Measurements from ENCODE around the gene SLC46A2.

SLC46A2 gene

DNA sequence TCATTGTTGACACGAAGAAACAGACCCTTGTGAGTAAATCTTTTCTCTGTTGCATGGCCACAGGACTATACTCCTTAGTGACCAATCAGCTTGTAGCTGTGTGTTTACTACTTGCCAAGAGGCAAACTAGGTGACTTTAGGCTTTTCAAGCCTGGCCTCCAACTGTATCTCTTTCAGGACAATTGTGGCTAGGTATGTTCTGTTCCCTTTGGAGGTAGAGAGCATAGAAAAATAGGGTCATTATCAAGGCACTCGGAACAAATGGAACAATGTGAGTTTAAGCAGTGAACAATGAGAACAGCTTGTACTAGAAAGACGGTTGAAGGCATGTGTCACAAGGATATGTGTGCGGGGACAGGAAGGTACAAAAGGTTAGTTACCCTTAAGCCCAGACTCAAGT lies 48.1 kb downstream of the SLC46A2 start:
- TF ChIP-seq HDGF (IDR thresholded peaks at IDR 0.05; ENCODE audit: borderline replicate concordance) (no peak), FOXM1 (IDR thresholded peaks at IDR 0.05; ENCODE audit: borderline replicate concordance) (no peak), ELF4 (IDR thresholded peaks at IDR 0.05) (no peak), FOXA1 (IDR thresholded peaks at IDR 0.05) (no peak), BHLHE40 (IDR thresholded peaks at IDR 0.05; ENCODE audit: borderline replicate concordance) (no peak), CTBP1 (IDR thresholded peaks at IDR 0.05; ENCODE audit: borderline replicate concordance) (no peak), NFRKB (IDR thresholded peaks at IDR 0.05) (no peak)
- TF ChIP-seq, protein P1, sequence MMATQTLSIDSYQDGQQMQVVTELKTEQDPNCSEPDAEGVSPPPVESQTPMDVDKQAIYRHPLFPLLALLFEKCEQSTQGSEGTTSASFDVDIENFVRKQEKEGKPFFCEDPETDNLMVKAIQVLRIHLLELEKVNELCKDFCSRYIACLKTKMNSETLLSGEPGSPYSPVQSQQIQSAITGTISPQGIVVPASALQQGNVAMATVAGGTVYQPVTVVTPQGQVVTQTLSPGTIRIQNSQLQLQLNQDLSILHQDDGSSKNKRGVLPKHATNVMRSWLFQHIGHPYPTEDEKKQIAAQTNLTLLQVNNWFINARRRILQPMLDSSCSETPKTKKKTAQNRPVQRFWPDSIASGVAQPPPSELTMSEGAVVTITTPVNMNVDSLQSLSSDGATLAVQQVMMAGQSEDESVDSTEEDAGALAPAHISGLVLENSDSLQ (IDR thresholded peaks at IDR 0.05) = no peak
- ChIA-PET CTCF (interaction anchor here (1.1 kb wide), 1 partner anchor 60 kb away, joined by 3 read pairs; no protein-coding TSS in a partner anchor), POLR2A (no interaction called here)
- DNase-seq (ENCODE audit: extremely low spot score) = no peak

DNA sequence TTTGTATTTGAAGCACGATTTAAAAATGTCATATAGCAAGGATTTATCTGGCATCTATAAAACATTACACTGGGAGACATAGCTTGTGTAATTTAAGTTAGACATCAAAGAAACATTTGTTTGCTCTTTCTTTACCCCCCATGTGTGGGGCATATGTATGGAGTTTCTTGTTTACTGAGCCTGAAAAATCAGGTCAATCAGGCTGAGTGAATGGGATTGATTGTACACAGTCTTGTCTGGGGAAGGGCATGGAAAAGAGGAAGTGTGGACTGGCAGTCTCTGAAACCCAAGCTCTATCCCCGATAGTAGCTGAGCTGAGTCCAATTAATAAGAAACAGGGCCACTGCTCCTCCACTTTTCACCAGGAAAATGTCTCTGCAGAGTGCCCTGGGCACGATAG lies 49.4 kb downstream of the SLC46A2 start:
- no peak for DNase-seq (ENCODE audit: extremely low spot score)
- ChIA-PET POLR2A (no interaction called here), CTCF (interaction anchor here (0.5 kb wide), 1 partner anchor 873 kb away, joined by 3 read pairs; no protein-coding TSS in a partner anchor)
- TF ChIP-seq HDGF (IDR thresholded peaks at IDR 0.05; ENCODE audit: borderline replicate concordance) (no peak), L3MBTL2 (conservative IDR thresholded peaks at IDR 0.05) (no peak), BHLHE40 (IDR thresholded peaks at IDR 0.05; ENCODE audit: borderline replicate concordance) (no peak), SP1 (IDR thresholded peaks at IDR 0.05) (no peak), LEF1 (IDR thresholded peaks at IDR 0.05; ENCODE audit: borderline replicate concordance) (no peak), NFRKB (IDR thresholded peaks at IDR 0.05) (no peak), ARNT (IDR thresholded peaks at IDR 0.05) (no peak), CTBP1 (IDR thresholded peaks at IDR 0.05; ENCODE audit: borderline replicate concordance) (no peak), ELF4 (IDR thresholded peaks at IDR 0.05) (no peak), FOXK2 (IDR thresholded peaks at IDR 0.05) (no peak), ZNF384 (IDR thresholded peaks at IDR 0.05) (no peak), FOXM1 (IDR thresholded peaks at IDR 0.05; ENCODE audit: borderline replicate concordance) (no peak), SUZ12 (IDR thresholded peaks at IDR 0.05) (no peak), FOXA1 (IDR thresholded peaks at IDR 0.05) (no peak), TARDBP (IDR thresholded peaks at IDR 0.05) (no peak)
- TF ChIP-seq, protein P1 (IDR thresholded peaks at IDR 0.05) = no peak

DNA sequence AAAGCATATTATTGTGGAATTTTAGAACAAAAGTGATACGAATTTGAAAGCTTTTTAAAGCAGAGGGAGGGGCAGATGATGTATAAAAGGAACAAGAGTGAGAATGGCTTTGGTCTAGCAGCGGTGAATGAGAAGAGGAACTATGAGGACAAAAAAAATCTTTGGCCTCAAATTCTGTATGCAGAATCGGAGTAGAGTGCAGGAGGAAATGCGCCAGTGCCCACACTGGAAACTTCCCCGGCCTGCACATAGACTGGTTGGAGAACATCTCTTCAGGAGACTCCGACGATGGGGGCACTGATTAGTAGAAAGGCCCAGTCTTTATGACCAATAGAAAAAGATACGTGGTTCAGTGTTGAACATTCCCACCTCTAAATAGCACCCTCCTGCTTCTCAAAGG lies 51.3 kb downstream of the SLC46A2 start:
- ChIA-PET CTCF (no interaction called here), POLR2A (no interaction called here)
- no peak for TF ChIP-seq ZNF384 (IDR thresholded peaks at IDR 0.05)
- TF ChIP-seq CTBP1 (IDR thresholded peaks at IDR 0.05; ENCODE audit: borderline replicate concordance) = no peak
- TF ChIP-seq FOXK2 (IDR thresholded peaks at IDR 0.05) = no peak
- no peak for TF ChIP-seq LEF1 (IDR thresholded peaks at IDR 0.05; ENCODE audit: borderline replicate concordance)
- no peak for TF ChIP-seq NFRKB (IDR thresholded peaks at IDR 0.05)
- TF ChIP-seq SUZ12 (IDR thresholded peaks at IDR 0.05) = no peak
- TF ChIP-seq ELF4 (IDR thresholded peaks at IDR 0.05) = no peak
- no peak for DNase-seq (ENCODE audit: extremely low spot score)

DNA sequence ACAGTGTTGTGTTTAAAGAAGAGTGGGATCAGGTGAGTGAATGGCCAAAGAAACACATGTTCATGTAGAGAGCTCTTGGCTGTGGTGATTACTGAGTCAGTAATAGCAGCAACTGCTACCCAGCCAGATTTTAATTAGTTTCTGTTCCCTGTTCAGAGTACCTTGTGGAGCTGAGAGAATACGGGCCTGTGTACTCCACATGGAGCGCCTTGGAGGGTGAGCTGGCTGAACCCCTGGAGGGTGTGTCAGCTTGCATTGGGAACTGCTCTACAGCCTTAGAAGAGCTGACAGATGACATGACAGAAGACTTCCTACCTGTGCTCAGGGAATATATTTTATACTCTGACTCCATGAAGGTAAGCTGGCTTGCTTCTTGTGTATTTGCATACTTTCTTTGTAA lies 52.3 kb downstream of the SLC46A2 start:
- TF ChIP-seq SUZ12 (IDR thresholded peaks at IDR 0.05) (no peak), FOXK2 (IDR thresholded peaks at IDR 0.05) (no peak), ARNT (IDR thresholded peaks at IDR 0.05) (no peak), BHLHE40 (IDR thresholded peaks at IDR 0.05; ENCODE audit: borderline replicate concordance) (no peak), HDGF (IDR thresholded peaks at IDR 0.05; ENCODE audit: borderline replicate concordance) (no peak), FOXM1 (IDR thresholded peaks at IDR 0.05; ENCODE audit: borderline replicate concordance) (no peak), CTBP1 (IDR thresholded peaks at IDR 0.05; ENCODE audit: borderline replicate concordance) (no peak), SP1 (IDR thresholded peaks at IDR 0.05) (no peak), ELF4 (IDR thresholded peaks at IDR 0.05) (no peak)
- no peak for DNase-seq (ENCODE audit: extremely low spot score)
- ChIA-PET CTCF (no interaction called here), POLR2A (no interaction called here)

DNA sequence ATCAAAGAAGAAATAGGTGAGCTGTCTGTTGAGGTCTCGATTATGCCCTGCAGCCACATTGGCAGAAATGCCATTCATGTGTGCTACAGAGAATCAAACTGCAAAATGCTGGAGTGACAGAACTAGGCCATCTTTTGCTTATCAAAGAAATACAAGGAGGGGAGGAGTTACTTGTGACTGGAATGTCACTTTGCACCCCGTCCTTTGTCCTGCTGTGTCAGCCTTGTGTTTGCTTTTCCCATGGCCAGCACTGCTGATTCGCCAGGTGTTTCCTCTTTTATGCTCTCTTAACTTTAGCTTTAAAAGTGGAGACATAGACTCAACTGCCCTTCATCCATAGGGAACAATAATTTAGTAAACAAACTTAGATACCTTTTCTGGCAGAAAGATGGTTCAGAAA lies 54.3 kb downstream of the SLC46A2 start:
- no peak for TF ChIP-seq L3MBTL2 (conservative IDR thresholded peaks at IDR 0.05)
- no peak for TF ChIP-seq FOXA1 (IDR thresholded peaks at IDR 0.05)
- TF ChIP-seq HDGF (IDR thresholded peaks at IDR 0.05; ENCODE audit: borderline replicate concordance) = no peak
- no peak for TF ChIP-seq LEF1 (IDR thresholded peaks at IDR 0.05; ENCODE audit: borderline replicate concordance)
- ChIA-PET CTCF (no interaction called here), POLR2A (no interaction called here)
- DNase-seq (ENCODE audit: extremely low spot score) = no peak

DNA sequence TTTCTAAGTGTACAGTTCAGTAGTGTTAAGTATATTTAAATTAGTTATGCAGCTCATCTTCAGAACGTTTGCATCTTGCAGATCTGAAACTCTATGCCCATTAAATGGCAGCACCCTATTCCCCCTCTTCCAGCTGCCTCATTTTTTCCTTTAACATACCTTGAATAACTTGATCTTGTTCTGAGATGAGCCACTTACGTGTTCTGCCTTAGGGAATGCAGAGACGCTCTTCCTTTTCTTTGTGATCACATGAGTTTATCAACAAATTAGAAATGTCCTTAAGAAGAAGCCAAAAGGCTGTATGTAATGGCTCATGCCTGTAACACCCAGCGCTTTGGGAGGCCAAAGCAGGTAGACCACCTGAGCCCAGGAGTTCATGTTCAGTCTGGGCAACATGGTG lies 57.6 kb downstream of the SLC46A2 start:
- TF ChIP-seq ELF4 (IDR thresholded peaks at IDR 0.05) (no peak), LEF1 (IDR thresholded peaks at IDR 0.05; ENCODE audit: borderline replicate concordance) (no peak), L3MBTL2 (conservative IDR thresholded peaks at IDR 0.05) (no peak), NFRKB (IDR thresholded peaks at IDR 0.05) (no peak), SUZ12 (IDR thresholded peaks at IDR 0.05) (no peak), TARDBP (IDR thresholded peaks at IDR 0.05) (no peak), FOXM1 (IDR thresholded peaks at IDR 0.05; ENCODE audit: borderline replicate concordance) (no peak), FOXA1 (IDR thresholded peaks at IDR 0.05) (no peak), CTBP1 (IDR thresholded peaks at IDR 0.05; ENCODE audit: borderline replicate concordance) (no peak), ZNF384 (IDR thresholded peaks at IDR 0.05) (no peak), SP1 (IDR thresholded peaks at IDR 0.05) (no peak), ARNT (IDR thresholded peaks at IDR 0.05) (no peak), HDGF (IDR thresholded peaks at IDR 0.05; ENCODE audit: borderline replicate concordance) (no peak), FOXK2 (IDR thresholded peaks at IDR 0.05) (no peak), BHLHE40 (IDR thresholded peaks at IDR 0.05; ENCODE audit: borderline replicate concordance) (no peak)
- TF ChIP-seq, protein P1 (IDR thresholded peaks at IDR 0.05) = no peak
- POLR2A ChIA-PET = no interaction called here
- CTCF ChIA-PET = no interaction called here
- no peak for DNase-seq (ENCODE audit: extremely low spot score)
